Stimulated activated CD4-positive, alpha-beta T cell treated with anti-CD3 and anti-CD28 coated beads, Interleukin-1b, Interleukin-23, amount 100 ng/mL, for 1 hour (primary cell): ENCODE results near the gene RBM10.

Source experiments
- DNase-seq, 2 donors: peaks; one replicate each; pipeline ENCODE4 v3.0.0-alpha.2; 2020; ENCODE audit warnings: low read depth in 2 of 2

Gene RBM10

GRCh38 chrX:47176101-47176740 lies 31.2 kb downstream of the RBM10 start:
- no peak for DNase-seq

- no peak for DNase-seq
Measured at GRCh38 chrX:47177079-47177478, 32.1 kb downstream of the RBM10 start.

- no peak for DNase-seq
Measured at GRCh38 chrX:47178337-47178736, 33.3 kb downstream of the RBM10 start.

- no peak for DNase-seq
Measured at GRCh38 chrX:47179221-47179927, 34.4 kb downstream of the RBM10 start.

GRCh38 chrX:47179928-47180255 lies 34.9 kb downstream of the RBM10 start:
- no peak for DNase-seq

- no peak for DNase-seq
Measured at GRCh38 chrX:47180346-47180745, 35.3 kb downstream of the RBM10 start.

- no peak for DNase-seq
Measured at GRCh38 chrX:47181301-47181700, 36.3 kb downstream of the RBM10 start.

GRCh38 chrX:47182106-47182700 lies 37.2 kb downstream of the RBM10 start:
- DNase-seq: no peak

- DNase-seq: no peak
Measured at GRCh38 chrX:47184486-47184885, 39.5 kb downstream of the RBM10 start.

- DNase-seq: no peak
Measured at GRCh38 chrX:47185241-47185640, 40.2 kb downstream of the RBM10 start.

- DNase-seq: no peak
Measured at GRCh38 chrX:47186096-47186740, 41.2 kb downstream of the RBM10 start.

- no peak for DNase-seq
Measured at GRCh38 chrX:47187106-47187677, 42.2 kb downstream of the RBM10 start.

- DNase-seq: no peak
Measured at GRCh38 chrX:47189906-47190305, 44.9 kb downstream of the RBM10 start.

- DNase-seq: peak; percentile 45 to 54
Measured at GRCh38 chrX:47190445-47191269, 45.6 kb downstream of the RBM10 start.

- peak in 1 of 2 donors; percentile 17 for DNase-seq
Measured at GRCh38 chrX:47191331-47191730, 46.3 kb downstream of the RBM10 start.

GRCh38 chrX:47191806-47192401 lies 46.9 kb downstream of the RBM10 start:
- DNase-seq: no peak

- DNase-seq: peak; percentile 74 to 81
Measured at GRCh38 chrX:47193475-47194193, 48.6 kb downstream of the RBM10 start, which contains the start of gene UBA1. Gene UBA1 (plus strand): TSS chrX:47193829. CDS start chrX:47198803, 4,974 bp downstream.

- no peak for DNase-seq
Measured at GRCh38 chrX:47194194-47194787, 49.3 kb downstream of the RBM10 start.

GRCh38 chrX:47196098-47196497 lies 51.1 kb downstream of the RBM10 start:
- DNase-seq: no peak

GRCh38 chrX:47197526-47197925 lies 52.5 kb downstream of the RBM10 start:
- no peak for DNase-seq
